Dedifferentiated amniotic fluid mesenchymal stem cell (primary cell): Measurements from ENCODE around the gene GTPBP4.
"Not testable (repeated sequence)": the region's sequence is repeated elsewhere in the genome, so short reads cannot be mapped to it uniquely, and the experiment has no call there.

Experiments
- DNase-seq: peaks from one replicate; pipeline ENCODE4 v3.0.0-alpha.2; 2016; ENCODE audit errors: extremely low spot score

The GTPBP4 gene

DNA sequence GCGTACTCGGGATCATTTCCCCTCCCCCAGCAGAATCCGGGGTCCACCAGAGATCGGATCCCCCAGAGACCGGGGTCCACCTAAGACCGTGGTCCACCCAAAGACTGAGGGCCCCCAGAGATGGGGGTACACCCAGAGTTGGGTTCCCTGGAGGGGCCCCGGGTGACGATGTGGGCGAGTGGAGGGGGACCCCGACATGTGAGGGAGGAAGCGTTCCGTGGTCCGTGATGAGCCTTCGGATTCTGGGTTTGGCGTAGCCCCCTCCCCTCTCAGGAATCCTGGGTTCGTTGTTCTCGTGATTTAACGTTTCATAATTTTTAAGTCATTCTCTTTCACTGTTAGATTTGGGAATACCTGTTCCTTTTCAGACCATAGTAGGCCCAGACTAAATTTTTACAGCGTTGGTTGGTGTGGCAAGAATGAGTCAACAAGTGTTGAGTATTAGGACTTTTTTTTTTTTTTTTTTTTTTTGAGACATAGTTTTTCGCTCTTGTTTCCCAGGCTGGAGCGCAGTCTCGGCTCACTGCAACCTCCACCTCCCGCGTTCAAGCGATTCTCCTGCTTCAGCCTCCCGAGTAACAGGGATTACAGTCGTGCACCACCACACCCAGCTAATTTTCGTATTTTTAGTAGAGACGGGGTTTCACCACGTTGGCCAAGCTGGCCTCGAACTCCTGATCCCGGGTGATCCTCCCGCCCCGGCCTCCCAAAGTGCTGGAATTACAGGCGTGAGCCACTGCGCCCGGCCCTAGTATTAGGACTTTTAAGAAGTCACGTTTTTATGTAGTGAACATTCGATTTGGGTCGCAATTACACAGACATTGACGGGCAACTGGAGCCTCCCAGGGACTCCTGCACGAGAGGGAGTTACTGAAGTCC, 672 bp downstream of the GTPBP4 start:
- DNase-seq: no peak

DNA sequence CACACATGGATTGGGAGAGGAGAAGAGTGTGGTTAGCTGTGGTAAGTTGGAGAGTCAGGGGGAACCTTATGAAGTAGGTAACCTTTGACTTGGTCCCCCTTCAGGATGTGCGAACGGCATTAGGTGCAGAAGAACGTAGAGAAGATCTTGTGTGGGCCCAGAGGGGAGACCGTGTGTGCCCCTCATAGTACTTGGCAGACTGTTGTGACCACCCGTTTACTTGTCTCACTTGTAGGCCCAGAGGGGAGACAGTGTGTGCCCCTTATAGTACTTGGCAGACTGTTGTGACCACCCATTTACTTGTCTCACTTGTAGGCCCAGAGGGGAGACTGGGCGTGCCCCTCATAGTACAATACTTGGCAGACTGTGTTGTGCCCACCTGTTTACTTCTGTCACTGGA, 2.6 kb downstream of the GTPBP4 start:
- DNase-seq: no peak

DNA sequence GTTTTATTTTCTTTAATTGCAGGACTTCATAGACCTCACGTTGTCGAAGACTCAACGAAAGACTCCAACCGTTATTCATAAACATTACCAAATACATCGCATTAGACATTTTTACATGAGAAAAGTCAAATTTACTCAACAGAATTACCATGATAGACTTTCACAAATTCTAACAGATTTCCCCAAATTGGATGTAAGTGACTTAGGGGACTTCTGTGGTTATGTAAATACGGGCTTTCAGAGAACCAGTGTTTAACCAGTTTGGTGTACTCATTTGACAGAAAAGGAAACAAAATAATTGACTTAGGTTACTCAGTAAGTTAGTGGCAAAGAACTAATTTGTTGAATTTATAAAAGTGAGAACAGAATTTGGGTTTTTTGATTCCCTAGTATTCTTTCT, 4.2 kb downstream of the GTPBP4 start:
- no peak for DNase-seq

DNA sequence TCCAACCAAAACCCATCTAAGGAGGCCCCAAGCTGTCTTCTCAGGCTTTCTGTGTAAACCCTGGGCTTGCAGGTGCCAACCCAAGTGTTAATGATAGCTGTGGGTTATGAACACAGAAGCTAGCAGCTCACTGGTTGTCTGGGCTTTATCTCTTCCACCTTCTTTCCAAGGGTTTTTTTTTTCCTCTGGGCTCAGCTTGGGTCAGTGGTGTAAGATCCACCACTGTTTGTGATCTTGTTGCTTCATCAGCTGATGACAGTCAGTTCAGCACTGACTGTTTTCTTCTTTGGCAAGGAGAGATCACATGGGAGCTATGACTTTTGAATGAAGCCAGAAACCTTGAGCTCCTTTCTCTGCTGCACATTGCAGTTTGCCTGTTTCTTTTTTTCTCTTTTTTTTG, 4.6 kb downstream of the GTPBP4 start:
- no peak for DNase-seq

DNA sequence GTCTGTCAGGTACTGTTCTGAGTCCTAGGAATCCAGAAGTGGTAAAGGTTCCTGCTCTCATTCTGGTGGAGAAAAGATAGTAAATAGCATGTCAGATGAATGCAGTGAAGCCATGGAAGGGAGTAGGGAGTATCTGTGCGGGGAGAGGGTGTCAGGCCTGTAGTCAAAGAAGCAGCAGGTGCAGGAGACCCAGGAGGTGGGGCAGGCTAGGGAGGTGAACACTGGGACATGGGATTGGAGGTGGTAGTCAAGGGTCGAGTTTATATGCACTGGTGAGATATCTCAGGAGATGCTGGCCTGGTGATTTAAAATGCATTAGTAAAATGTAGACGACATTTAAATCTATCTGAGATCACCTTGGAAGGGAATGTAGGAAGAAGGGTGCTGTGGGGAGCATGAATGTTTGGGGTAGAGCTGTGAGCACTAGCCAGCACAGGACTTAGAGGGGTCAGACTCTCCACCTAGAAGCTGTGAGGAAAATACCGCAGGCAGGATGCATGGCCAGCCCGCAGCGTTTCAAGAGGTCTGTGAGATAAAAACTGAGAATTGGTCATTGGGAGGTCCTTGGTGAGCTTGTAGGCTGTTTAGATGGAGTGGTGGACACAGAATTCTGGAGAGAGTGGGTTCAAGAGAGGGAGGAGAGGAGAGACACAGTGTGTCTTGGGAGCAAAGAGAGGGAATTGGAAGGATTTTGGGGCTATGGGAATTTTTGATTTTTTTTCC, 6.8 kb downstream of the GTPBP4 start:
- no peak for DNase-seq

DNA sequence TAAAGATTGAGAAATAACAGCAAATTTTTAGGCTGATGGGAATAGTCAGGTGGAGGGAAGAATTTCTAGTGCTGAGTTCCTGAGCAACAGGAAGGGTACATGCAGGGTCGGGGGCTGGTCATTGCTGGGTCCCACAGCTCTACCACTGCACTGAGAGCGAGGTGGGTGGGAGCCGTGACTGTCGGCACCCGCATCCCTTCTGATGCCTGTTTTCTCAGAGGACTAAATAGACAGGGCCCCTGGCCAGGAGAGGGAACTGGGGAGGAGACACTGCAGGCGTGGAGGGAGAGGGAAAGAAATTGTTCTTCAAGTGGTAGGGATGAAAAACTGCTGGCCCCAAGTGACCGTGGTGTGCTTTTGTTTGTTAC, 7.3 kb downstream of the GTPBP4 start:
- no peak for DNase-seq

DNA sequence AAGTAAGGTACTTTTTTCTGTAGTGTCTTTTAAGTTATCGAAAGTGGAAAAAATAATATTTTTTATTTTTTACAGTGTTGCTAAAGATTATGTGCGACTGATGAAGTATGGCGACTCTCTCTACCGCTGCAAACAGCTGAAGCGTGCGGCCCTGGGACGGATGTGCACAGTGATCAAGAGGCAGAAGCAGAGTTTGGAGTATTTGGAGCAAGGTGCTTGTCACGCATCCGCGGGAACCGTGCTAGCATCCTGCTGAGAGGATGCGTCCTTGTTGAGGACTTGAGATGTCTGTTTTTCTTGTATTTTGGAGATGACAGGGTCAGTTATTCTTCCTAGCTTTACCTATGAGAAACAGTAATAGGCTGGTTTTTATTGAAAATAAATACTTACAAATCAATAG, 7.8 kb downstream of the GTPBP4 start:
- no peak for DNase-seq

DNA sequence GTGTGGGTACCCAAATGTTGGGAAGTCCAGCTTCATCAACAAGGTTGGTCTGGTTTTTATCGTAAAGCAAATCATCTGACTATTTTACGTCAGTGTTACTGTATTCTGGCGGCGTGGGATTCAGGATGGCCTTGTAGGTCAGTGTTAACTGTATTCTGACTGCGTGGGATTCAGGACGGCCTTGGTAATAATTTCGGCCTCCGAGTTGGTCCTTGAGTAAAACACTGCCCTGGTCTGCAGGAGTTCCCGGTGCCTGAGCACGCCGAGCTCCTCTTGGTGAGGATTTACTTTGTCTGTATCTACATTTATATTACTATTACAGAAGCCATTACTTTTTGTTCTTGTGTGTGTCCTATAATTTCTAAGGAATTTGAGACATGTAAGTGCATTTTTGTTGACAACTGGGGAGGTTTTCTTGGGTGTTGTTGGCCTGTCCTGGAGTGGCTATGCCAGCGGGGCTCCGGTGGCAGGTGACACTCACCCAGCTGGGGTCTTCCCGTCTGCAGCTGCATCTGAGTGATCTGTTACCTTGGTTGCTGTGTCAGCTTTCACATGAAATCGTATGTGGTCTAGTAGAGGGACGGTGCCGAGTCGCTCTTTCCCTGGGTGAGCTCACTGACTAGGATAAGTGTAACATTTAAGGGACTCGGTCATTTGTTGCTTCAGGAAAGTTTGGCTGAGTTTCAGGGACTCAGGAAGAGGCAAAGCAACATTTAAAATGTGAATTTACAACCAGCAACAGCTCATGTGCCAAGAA, 9.2 kb downstream of the GTPBP4 start:
- DNase-seq: no peak

DNA sequence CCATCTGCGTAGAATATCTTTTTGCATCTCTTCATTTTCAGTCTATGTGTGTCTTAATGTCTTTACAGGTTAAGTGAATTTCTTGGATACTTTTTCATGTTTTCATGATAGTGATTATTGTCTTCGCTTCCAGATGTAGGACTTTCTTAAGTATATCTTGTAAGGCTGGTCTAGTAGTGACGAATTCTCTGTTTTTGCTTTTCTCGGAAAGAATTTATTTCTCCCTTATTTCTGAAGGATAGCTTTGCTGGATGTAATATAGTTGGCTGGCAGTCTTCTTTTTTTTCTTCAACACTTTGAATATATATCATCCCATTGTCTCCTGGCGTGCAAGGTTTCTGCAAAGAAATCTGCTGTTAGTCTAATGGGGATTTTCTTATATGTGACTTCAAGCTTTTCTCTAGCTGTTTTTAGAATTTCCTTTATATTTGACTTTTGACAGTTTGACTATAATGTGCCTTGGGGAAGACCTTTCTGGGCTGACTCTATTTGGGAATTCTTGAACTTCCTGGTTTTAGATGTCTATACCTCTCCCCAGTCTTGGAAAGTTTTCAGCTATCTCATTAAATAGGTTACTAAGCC, 14.3 kb downstream of the GTPBP4 start:
- DNase-seq: no peak

DNA sequence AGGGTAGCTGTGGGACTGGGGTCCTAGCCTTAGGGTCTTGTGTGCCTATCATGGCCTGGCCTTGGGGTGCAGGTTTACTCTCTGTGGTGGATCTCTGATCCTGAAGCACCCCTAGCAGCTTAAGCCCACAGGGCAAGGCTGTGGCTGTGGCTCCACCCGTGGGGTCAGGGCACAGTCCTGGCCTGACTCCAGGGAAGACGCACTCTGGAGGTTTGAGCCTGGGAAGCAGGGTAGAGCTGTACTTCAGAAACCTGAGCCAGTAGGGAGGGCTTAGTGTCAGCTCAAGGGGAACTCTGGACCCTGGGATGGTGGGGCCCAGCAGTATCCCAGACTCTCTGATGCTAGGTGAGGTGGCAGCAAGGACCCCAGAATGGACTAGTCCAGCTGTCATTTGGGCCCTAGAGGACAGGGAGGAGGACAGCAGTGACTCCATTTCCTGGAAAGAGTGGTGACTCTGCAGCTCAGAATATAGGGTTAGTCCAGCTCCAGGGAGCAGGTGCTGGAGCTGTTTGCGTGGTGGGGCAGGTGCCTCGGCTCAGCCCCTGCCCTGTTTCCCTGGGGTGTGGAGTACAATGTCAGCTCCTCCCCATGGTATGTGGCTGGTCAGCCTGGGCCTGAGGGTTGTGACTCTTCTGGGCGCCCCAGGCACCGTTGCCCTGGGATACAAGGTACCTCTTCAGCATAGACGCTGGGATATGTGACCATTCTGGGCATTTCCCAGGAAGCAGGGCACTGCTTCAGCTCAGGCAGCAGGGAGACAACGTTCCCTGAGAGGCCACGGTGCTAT, 15.8 kb downstream of the GTPBP4 start:
- no peak for DNase-seq

DNA sequence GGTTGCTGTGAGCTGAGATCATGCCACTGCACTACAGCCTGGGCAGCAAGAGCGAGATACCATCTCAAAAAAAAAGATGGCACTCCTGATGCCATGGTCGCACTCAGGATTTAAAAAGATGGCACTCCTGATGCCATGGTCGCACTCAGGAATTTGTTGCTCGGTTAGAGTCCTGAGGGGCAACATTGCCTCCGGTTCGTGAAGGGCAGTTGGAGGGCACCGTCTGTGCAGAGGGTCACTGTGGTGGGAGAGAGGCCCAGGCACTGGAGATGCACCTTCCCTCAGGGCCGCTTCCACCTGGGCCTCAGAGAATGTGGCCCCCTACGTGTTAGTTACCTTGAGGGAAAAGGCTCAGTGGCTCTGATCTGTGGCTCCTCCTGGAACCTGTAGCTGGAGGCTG, 18.3 kb downstream of the GTPBP4 start:
- no peak for DNase-seq

DNA sequence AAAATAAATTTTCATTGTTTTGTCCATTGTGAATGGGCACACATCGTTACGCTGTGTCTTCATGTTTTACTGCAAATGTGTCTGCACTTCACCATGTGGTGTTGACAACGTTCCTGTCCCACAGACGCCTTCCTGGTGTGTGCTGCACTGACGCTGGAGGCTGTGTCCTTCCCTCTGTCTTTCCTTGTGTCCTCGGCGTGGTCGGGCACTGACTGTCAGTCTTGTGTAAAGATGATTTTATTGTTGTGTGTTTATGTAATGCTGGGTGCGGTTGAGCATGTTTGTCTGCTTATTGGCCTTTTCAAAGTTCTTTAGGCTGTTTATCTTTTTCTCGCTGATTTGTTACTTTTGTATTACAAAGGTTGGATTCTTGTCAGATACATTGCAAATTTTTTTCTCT, 19.3 kb downstream of the GTPBP4 start:
- DNase-seq: no peak

DNA sequence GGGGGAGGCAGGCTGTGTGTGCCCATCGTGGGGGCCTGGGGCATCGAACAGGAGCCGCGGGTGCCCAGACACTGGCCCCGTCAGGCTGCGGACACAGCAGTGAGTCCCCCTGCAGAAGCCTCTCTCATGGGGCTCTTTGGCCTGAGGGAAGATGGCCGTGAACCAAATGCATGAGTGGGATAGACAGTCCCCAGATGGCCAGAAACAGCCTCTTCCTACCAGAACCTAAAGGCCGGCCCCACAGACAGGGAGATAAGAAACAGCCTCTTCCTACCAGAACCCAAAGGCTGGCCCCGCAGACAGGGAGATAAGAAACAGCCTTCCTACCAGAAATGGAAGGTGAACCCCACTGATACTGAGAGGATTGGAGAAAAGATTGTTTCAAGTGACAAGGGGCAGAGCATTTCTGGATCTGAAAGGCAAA, 20.8 kb downstream of the GTPBP4 start:
- no peak for DNase-seq

DNA sequence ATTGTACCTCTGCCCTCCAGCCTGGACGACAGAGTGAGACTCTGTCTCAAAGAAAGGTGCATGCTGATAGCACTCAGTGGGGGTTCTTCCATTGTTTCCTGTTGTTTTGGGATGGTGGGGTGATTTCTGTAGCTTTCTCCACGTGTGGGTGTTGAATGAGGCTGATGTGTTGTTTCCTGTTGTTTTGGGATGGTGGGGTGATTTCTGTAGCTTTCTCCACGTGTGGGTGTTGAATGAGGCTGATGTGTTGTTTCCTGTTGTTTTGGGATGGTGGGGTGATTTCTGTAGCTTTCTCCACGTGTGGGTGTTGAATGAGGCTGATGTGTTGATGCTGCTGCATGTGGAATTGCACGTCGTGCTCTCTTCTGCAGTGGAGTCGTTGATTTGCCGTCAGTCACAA, 21.7 kb downstream of the GTPBP4 start:
- not testable (repeated sequence) for DNase-seq

DNA sequence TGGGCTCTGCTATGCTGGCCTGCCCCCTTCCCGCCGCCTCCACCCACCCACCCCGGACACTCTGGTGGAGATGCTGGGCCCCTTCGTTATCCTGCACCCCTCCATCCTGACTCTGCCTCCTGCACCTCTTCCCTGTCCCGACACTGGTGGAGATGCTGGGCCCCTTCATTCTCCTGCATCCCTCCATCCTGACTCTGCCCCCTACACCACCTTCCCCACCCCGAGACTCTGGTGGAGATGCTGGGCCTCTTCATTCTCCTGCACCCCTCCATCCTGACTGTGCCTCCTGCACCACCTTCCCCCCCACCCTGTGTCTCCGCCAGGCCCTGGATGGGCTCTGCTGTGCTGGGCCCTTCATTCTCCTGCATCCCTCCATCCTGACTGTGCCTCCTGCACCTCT, 22.5 kb downstream of the GTPBP4 start:
- no peak for DNase-seq

DNA sequence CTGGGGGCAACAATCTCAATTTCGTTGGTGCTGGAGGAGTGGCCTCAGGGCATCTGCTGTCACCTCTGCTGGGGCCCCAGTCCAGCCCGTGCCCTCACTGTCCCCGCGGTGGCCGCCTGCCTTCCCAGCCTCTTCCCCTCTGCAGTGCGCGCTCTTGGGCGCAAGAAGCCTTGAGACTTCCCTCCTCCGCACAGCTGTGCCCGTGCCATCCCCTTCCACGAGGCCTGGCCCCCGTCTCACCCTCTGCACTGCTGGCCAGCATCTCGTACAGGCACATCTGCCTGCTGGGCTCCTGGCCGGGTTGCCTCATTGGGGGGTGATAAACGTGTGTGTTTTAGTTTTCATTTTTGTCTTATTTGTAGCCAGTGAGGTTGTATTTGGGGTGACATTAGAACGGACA, 23.5 kb downstream of the GTPBP4 start:
- no peak for DNase-seq

DNA sequence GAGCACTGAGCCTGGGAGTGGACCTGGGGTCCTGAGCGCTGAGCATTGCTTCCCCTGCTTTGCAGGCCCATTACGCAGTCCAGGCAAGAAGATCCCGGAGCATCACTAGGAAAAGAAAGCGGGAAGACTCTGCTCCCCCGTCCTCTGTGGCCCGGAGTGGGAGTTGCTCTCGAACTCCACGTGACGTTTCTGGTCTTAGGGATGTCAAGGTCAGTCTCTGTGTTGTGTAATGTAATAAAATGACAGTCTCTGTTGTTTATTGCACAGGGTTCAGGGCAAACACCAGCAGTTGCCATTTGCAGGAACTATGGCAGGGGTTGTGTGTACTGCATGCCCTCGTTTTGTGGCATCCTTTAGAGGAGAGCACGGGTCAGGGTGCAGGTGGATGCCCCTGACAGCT, 27.5 kb downstream of the GTPBP4 start:
- no peak for DNase-seq

DNA sequence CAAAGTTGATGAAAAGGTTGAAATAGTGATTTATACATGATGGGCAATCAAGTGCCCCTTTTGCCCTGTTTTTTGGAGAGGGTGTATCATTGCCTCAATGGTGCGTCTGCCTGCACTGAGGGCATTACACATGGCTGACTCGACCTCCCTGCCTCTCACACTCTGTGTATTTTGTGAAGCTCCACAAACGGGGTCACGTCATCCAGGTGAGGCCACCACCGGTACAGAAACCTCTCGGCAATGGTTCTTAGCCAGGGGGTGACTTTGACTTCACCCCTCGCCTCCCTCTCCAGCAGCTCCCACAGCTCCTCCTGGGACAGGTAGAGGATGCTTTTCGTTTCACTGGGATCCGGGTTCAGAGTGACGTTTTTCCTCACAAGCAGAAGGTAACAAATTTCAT, 31.1 kb downstream of the GTPBP4 start:
- DNase-seq: no peak

DNA sequence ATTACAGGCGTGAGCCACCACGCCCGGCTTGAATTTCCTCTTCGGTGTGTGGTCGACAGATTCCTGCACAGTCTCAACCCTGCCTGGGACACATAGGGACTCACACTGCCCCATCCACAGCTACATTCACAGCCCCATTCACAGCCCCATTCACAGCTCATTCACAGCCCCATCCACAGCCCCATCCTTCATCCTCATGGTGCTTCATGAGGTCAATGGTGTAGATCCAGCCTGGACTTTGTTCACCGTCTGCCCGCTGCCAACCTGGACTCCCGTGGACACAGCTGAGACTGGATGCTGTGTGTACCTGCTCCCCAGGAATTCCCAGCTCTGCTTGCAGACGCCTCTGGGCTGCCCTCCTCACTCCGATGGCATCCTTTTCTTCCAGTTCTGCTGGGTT, 32.2 kb downstream of the GTPBP4 start:
- no peak for DNase-seq

DNA sequence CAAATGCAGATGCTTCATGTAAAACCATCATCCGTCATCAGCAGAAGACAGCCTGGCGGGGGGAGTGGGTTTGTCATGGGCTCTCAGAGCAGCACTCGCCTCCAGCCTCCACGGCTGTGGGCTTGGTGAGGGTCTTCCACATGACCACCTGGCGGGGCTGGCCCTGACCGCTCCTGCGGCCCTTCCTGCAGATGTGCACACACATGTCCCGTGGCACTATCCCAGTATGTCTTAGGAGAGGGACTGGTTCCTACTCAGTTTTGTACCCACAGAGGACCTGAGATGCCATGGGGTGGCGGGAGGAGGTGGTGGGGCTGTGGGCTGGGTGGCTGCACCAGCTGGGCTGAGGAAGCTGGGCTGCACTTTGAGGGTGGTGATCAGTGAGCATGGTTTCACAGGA, 32.7 kb downstream of the GTPBP4 start:
- no peak for DNase-seq

DNA sequence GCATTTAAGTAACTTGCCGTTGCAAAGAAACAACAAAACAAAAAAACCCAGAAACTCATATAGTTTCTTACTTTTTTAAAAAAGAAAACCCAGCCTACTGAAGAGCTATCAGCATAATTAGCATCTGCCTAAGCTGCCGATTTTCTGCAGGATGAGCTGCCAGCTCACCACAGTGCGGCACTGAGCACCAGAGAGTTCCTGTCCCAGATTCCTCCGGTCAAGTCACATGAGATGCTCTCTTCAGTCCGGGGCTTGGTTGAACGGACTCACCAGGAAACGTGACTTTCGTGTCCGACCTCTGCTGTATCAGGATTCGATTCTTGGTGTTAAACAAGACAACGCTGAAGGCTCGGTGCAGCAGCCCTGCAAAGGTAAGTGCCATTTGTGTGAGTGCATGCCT, 34.2 kb downstream of the GTPBP4 start:
- no peak for DNase-seq

DNA sequence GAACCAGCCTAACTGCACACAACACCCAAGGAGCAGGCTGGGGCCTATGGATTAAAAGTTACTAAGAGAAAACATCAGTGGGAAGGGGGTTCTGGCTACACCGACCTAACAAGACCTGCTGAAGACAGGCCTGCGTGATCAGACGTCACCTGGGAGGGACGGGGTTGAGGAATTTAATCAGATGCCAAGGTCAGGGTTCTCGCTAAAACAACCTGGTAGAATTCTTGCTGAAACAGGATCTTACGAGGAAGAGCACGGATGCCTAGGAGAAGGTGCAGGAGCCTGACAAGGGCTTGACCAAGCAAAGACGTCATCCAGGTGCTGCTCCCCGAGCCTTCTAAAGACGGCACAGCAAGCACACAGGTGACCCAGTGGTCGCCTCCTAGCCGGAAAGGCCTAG, 35.9 kb downstream of the GTPBP4 start:
- no peak for DNase-seq
